Loucy (cell line): ENCODE results near the gene DSG2.

Experiments
- H2AFZ ChIP-seq: fragments of 200-600 bp; sonication (generic); 2 replicates; pipeline ENCODE4 v1.6.0; 2016; ENCODE audit warnings: antibody characterized with exemption, mild to moderate bottlenecking, low read length, moderate library complexity
- H3F3A ChIP-seq: fragments of 200-600 bp; 2 replicates; pipeline ENCODE4 v1.6.0; 2016; ENCODE audit warnings: antibody characterized with exemption, low read depth, mild to moderate bottlenecking
- H3K27me3 ChIP-seq: fragments of 200-600 bp; sonication (generic); 2 replicates; pipeline ENCODE4 v1.6.1; 2014; ENCODE audit warnings: low read length, mild to moderate bottlenecking; ENCODE audit not compliant: insufficient read depth, poor library complexity, severe bottlenecking
- H3K36me3 ChIP-seq: fragments of 200-600 bp; sonication (generic); 2 replicates; pipeline ENCODE4 v1.6.1; 2016; ENCODE audit warnings: low read length; ENCODE audit not compliant: insufficient read depth
- H3K4me1 ChIP-seq: fragments of 200-600 bp; sonication (generic); 2 replicates; pipeline ENCODE4 v1.5.1; 2014; ENCODE audit warnings: low read length, mild to moderate bottlenecking; ENCODE audit not compliant: insufficient read depth, poor library complexity, severe bottlenecking
- H3K4me2 ChIP-seq: fragments of 200-600 bp; sonication (generic); 2 replicates; pipeline ENCODE4 v1.6.0; 2014; ENCODE audit warnings: antibody characterized with exemption, low read length, low read depth, mild to moderate bottlenecking; ENCODE audit not compliant: poor library complexity, severe bottlenecking
- H3K4me3 ChIP-seq: fragments of 200-600 bp; sonication (generic); 2 replicates; pipeline ENCODE4 v1.5.1; 2014; ENCODE audit warnings: low read length, mild to moderate bottlenecking, mixed read lengths; ENCODE audit not compliant: poor library complexity, severe bottlenecking
- H3K79me2 ChIP-seq: fragments of 200-600 bp; sonication (generic); 2 replicates; pipeline ENCODE4 v1.6.1; 2014; ENCODE audit warnings: low read length; ENCODE audit not compliant: insufficient read depth
- H3K9ac ChIP-seq: fragments of 200-600 bp; sonication (generic); 2 replicates; pipeline ENCODE4 v1.6.0; 2014; ENCODE audit warnings: mild to moderate bottlenecking, low read depth, low read length, moderate library complexity; ENCODE audit not compliant: poor library complexity, severe bottlenecking
- H3K9me2 ChIP-seq: fragments of 200-600 bp; sonication (generic); replicated peaks from 2 replicates; pipeline ENCODE4 v1.6.1; 2016; ENCODE audit warnings: low read depth, low read length, mixed read lengths
- H3K9me3 ChIP-seq: fragments of 200-600 bp; sonication (generic); 2 replicates; pipeline ENCODE4 v1.6.1; 2014; ENCODE audit warnings: mild to moderate bottlenecking, antibody characterized with exemption, low read length, low read depth; ENCODE audit not compliant: insufficient read depth
- H4K20me1 ChIP-seq: fragments of 200-600 bp; sonication (generic); 2 replicates; pipeline ENCODE4 v1.6.0; 2014; ENCODE audit warnings: antibody characterized with exemption, low read length, mild to moderate bottlenecking; ENCODE audit not compliant: insufficient read depth, poor library complexity, severe bottlenecking
- CTCF ChIP-seq: fragments of 200-600 bp; sonication (generic); conservative IDR thresholded peaks from 2 replicates; pipeline ENCODE4 v1.5.1; 2014; ENCODE audit warnings: mild to moderate bottlenecking, antibody characterized with exemption, low read length
- EZH2phosphoT487 ChIP-seq: fragments of 200-600 bp; IDR thresholded peaks from 2 replicates; pipeline ENCODE4 v1.6.1; 2018; ENCODE audit warnings: antibody characterized with exemption, mild to moderate bottlenecking, moderate library complexity, borderline replicate concordance

DSG2 gene

DNA sequence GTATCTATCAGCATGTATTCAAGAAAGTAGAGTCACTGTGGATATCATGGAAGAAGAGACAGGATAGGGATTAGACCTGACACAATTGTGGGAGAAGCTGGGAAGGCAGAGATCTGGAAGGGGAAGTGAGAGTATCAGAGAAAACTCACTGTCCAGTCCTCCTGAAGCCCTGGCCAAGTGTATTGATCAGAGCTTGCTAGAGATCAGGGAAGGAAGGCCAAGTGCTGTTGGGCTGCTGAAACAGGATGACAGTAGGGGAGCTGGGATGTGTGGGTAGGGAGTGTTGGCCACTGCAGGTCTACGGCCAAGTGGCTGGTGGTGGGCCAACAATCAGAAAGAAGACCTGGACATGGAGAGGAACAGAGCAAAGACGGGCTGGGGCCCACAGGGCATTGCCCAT, 67.4 kb downstream of the DSG2 start:
- H3K9me3 ChIP-seq: no peaks in the 10 kb centered on the region
- H4K20me1 ChIP-seq: no peaks in the 10 kb centered on the region
- TF ChIP-seq EZH2phosphoT487 (no peak), CTCF (no peak)
- H3K4me1 ChIP-seq: no peaks in the 10 kb centered on the region
- H3K4me2 ChIP-seq: no peak overlapping the region
- no peak overlapping the region for H2AFZ ChIP-seq
- no peaks in the 10 kb centered on the region for H3K79me2 ChIP-seq
- H3K4me3 ChIP-seq: no peak overlapping the region
- H3K36me3 ChIP-seq: no peaks in the 10 kb centered on the region
- no peaks in the 10 kb centered on the region for H3F3A ChIP-seq
- H3K27me3 ChIP-seq: no peaks in the 10 kb centered on the region
- H3K9me2 ChIP-seq: no peaks in the 10 kb centered on the region
- no peak overlapping the region for H3K9ac ChIP-seq

- Histone ChIP-seq H3K9me2 (no peaks in the 10 kb centered on the region), H3K4me2 (no peak overlapping the region), H2AFZ (no peak overlapping the region), H4K20me1 (no peaks in the 10 kb centered on the region), H3K36me3 (no peaks in the 10 kb centered on the region), H3K9me3 (no peaks in the 10 kb centered on the region), H3K27me3 (no peaks in the 10 kb centered on the region), H3K4me3 (no peak overlapping the region), H3K79me2 (no peaks in the 10 kb centered on the region), H3K4me1 (no peaks in the 10 kb centered on the region), H3K9ac (no peak overlapping the region), H3F3A (no peaks in the 10 kb centered on the region)
- TF ChIP-seq EZH2phosphoT487: no peak
Measured at GRCh38 chr18:31565782-31566512, 68.0 kb downstream of the DSG2 start.

DNA sequence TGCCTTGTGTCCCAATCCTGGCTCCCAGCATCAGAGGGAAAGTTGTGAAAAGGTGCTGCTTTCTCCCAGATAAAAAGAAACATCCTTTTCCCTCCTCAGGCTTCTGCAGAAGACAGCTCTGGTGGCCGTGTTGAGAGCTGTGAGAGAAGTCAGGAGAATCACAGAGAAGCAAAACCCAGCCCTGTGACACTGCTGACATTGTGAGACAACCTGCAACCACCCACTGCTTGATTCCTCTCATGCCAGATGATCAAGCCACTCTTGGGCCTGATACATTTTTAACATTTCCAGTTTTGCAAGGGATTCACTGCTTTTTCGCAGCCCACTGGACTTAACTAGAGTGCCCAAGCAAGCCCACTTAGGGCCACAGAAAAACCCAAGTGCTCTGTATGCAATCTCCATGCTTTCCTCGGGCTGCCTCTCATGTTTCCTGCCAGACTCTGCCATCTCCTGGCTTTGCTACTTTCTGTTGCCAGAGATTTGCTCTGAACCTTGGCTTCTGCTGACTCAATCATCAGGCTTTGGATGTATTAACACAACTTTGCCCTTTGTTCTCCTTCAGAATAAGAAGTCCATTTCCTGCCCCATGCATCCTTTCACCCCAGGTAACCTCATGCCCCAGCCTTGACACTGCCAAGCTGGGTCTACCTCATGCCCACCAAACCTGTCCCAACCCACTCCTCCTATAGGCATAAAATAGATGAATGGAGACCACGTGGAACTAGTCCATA, 68.8 kb downstream of the DSG2 start:
- H3F3A ChIP-seq: no peaks in the 10 kb centered on the region
- no peaks in the 10 kb centered on the region for H3K79me2 ChIP-seq
- H2AFZ ChIP-seq: no peak overlapping the region
- no peak overlapping the region for H3K4me2 ChIP-seq
- H3K4me3 ChIP-seq: no peak overlapping the region
- no peaks in the 10 kb centered on the region for H3K4me1 ChIP-seq
- H3K9ac ChIP-seq: no peak overlapping the region
- H3K36me3 ChIP-seq: no peaks in the 10 kb centered on the region
- H3K27me3 ChIP-seq: no peaks in the 10 kb centered on the region
- no peaks in the 10 kb centered on the region for H3K9me2 ChIP-seq
- no peak for TF ChIP-seq CTCF
- H3K9me3 ChIP-seq: no peaks in the 10 kb centered on the region
- H4K20me1 ChIP-seq: no peaks in the 10 kb centered on the region
